GM18519 (cell line): ENCODE measurements around the gene PRKN.

Experiments
- ATAC-seq: cut with Tn5 transposase; IDR thresholded peaks from one replicate; pipeline ENCODE4 v1.9.1; 2021; ENCODE audit warnings: mild to moderate bottlenecking, moderate library complexity; ENCODE audit not compliant: unreplicated experiment, low FRiP score

Gene PRKN

DNA sequence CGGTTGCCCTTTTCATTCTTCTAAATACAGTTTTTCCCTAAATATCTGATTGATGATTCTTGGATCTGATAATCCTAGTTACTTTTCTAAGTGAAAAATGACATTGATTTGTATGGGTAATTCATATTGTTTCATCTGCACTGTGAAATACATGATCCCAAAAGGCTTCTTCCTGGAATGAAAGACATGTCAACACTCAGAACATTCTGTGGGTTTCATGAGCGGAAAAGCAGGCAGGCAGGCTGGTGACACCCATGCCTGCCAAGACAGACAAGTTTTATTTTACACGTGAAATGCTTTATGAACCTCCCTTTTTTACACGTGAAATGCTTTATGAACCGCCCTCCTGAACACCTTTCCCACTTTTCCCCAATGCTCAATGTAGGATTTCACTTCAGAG is 105.0 kb downstream of the PRKN start:
- ATAC-seq = no peak

DNA sequence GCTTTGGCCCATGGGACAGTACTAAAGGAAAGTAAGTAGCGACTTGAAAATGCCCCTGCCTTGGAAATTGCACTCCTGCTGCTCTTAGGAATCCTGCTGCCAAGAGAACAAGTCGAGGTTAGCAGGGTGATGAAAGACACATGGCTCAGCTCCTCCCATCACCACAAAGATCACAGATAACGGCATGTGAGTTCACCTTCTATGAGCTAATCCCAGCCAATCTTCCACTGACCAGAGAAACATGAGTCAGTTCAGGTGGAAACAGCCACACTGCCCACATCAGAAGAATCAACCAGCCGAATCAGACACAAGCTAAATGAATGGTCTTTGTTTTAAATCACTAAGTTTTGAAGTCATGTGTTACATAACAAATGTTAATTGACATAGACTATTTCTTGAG is 106.3 kb downstream of the PRKN start:
- ATAC-seq = no peak

DNA sequence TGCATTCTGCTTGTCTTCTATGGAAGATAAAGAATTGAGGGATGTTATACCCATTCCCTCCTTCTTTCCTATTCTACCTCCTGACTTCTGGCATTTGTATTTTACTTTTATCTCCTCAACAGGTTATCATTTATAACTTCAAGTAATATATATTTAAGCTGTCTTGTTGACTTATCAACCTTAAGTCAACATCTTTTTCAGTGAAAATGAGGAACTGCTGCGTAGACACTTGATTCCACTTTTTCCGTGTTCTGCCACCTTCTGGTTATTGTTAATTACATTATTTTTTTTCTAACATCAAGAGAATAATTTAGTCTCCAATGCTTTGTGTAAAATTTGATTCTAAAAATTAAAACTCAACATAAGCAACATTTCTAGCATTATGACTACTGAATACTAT is 107.5 kb downstream of the PRKN start:
- ATAC-seq = no peak

DNA sequence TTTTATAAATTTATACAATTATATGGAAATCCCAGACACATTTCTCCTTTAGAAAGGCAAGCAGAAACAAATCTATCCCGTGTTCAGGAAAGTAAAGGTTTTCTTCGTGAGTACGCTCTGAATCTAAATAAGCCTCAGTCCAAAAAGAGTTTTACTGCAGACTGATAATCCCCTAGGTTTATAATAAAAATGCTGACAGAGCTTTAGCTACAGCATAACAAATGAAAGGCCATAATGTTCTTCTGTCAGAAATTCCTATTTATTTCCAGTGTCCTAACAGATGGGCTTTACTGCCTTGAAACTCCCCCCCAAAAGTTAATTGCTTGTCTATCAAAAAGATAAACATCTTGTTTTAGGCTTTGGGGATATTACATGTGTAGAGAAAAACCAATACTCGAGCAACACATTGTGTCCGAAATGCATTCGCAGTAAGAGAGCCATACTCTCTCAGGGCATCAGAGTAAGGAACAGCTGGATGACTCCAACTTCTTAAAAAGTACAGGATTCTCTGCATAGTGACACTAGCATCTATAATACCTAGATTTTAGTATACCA is 109.0 kb downstream of the PRKN start:
- no peak for ATAC-seq

DNA sequence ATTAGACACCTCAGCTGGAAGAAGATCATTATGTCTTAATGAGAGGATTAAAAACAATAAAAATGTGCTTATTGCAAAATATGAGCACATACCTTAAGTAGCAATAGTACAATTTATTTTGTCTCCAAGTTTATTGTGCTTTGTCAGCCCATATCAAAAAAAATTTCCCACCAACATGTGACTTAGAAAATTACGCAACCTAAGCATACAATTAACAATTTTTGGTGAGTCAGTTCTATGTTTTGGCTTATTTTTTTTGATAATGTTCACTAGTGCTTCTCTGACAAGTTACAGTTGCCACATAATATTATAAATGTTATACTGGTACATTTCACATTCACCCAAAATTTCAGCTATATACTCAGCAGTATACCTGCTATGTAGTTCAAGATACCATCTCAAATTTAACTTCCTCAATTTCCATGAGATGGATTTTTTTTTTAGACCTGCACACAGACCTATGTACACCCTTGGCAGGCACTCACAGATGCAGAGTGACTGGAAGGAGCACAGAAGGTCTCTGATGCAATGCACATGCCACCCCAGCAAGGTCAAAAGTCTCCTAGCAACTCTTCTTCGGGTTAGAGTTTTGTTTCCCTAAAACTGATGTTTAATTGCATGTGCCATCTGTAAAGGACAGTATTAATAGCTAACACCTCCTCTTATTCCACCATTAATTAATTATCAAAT is 112.4 kb downstream of the PRKN start:
- ATAC-seq = no peak

DNA sequence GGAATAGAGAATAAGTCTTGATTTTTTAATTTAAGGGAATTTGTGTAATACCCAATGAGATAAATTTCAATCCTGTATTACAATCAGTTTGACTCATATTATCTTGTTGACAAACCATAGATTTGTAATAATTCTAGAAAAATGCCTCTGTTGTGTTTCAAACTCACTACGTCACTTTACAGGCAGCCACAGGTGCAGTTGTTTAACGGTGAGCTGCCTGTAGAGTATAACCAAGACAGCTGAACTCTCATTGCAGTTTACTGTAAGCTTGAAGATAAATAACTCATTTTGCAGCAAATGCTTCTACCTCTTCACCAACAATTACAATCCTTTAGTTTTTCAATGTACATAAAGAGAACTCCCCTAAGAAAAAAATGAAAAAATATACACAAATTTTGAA is 114.3 kb downstream of the PRKN start:
- ATAC-seq = no peak

DNA sequence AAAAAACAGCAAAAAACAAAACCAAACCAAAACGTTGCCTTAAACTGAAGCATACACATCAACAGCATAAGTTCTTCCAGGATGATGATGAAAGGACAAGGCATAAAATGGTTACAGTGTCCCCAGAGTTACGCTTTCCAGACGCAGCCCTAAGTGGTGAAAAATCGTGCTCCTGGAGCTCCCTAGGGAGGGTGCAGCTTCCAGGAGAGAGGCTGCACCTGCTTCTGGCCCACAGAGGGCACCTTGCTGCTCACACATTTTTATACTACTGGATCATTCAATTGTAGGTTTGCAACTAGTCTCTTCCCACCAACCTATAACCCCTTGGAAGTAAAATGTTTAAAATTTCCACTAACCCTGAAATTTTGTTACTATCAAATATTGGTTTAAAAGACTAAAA is 115.0 kb downstream of the PRKN start:
- ATAC-seq = no peak

DNA sequence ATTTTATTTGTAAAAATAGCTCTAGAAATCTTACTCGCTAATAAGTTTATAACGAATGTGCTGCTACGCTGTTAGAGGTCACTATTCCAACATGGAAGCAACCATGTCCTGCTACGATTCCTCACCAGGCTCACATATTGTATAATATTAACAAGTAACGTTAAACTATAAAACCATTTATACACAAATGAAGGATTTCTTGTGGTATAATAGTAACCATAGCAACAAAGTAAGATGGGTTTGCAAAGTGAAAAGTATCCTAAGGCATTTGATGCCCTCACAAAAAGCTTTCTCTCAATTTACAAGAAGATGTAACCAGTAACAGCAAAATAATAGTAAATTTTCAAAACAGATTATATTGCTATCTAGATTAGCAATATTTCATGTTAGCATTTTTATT is 117.2 kb downstream of the PRKN start:
- no peak for ATAC-seq

DNA sequence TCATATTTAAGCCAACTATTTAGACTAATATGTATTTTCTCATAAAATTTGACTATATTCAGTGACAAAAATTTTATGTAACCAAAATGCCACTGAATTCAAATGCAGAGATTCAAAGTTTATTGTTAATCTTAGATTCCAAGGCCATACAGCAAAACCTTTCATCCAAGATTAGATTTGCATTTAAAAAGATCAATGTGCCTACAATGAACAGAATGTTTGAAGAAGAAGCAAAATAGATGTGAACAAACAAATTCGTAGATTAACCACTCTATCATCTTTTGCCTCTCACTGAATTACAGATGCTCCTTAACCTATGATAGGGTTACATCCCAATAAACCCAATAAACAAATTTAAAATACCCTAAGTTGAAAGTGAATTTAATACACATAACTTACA is 121.7 kb downstream of the PRKN start:
- ATAC-seq = no peak

DNA sequence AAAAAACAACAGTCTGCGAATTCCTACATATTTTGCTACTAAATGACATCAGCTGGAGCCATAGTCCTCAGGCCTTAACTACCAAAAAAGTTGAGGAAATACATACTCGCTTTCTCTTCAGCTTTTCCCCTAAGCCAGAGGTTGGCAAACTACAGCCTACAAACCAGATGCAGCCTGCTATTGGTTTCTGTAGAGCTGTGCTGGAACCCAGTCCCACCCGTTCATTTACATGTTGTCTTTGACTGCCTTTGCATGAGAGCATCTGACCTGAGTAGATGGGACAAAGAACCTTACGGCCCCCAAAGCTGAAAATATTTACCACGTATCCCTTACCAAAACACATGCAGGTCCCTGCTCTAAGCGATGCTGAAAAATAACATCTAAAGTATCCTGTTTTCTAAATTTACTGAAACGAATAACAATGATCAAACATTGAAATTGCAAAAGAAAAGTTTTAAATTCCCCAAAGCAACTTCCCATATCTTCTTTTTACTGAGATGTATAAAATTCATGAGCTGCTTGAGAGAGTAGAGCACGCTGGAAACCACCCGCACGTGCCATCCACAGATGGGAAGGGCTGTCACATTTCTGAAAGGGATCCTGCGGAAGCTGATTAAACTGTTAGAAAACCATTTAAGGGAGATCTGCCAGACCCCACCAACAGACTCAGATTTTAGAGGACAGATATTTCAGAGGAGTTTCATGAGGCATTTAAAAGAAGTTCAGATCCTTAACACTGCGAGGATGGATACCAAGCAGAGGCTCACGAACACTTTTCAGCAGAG is 124.1 kb downstream of the PRKN start:
- no peak for ATAC-seq

DNA sequence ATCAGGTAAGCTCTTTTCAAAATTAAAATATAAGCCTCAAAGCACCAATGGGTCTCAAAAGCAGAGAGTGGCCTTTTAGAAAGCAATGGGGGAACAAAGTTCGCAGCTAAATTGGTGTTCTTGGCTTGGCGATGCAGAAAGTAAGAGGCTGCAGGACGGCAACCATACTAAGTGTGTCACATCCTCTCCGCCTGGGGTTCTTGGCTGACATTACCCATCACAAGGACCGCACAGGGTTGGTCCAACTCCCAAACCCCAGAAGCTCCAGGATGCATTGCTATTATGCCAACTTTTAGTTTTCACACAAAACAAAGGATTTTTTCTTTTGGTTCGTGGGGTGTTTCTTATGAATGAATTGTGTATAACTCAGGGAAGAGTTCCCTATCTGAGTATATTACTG is 124.8 kb downstream of the PRKN start:
- ATAC-seq = no peak

DNA sequence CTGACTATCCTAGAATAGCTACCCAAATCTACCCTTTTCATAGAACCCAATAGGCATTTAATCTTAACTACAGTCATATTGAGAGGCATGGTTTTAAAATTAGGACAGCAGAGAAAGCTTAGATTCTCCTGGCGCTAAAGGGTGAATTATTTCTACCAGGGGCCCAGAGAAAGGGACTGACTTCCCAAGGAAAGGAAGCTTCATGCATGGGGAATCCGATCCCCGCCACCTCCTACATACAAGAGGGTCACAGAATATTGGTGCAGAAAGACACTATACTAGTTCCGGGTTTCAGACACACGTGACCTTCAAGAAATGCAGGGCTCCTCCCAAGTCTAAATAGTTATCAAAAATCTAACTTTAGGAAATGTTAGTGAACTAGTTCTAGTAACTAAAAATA is 130.9 kb downstream of the PRKN start:
- ATAC-seq = no peak

DNA sequence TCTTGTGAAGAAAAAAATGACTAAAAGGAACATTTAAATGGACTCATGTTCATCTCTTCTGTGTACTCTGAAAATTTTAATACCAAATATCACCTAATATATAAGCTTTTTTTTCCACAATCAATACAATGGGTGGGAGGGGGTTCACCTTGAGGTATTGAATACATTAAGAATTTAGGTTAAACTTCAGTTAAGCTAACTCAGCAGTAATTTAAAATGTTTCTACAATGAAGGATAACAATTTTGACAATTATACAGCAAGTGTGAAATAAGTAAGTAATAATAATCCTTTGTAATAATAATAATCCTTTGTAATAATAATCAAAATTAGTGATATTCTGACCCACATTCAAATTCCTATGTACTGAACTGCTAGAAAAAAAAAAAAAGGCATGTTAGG is 136.0 kb downstream of the PRKN start:
- no peak for ATAC-seq

DNA sequence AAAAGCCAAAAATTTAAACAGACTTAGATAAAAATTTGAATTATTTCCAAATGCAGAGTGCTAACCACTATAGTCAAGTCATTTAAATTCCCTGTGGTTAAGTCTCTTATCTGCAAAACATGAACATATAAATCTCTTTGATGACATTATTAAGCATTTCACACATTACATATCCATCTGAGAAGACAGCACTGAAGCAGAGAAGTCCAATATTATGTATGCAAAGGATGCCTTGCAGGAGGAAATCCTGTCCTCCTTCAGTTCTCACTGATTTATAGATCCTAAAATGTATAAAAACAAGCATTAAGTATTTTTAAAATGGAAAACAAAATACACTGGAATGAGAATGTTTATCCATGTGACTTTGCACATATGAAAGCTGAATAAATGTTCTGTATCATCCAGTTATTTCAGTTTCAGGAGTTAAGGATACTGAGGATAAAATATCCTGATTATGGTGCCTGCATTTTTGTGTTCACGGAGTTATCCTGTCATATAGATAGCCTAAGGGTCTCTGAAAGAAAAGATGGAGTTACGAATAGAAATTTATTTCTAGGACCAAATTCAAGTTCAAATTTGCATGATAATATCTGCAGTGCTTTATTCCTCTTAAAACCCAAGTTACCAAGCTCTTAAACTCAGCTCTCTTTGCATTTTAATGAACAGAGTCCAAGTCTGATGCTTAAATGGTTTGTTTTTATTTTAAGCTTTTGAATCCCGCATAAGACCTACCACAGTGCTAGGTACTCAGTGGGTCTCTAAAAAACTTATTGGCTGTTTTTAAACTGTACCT is 145.4 kb downstream of the PRKN start:
- ATAC-seq = no peak

DNA sequence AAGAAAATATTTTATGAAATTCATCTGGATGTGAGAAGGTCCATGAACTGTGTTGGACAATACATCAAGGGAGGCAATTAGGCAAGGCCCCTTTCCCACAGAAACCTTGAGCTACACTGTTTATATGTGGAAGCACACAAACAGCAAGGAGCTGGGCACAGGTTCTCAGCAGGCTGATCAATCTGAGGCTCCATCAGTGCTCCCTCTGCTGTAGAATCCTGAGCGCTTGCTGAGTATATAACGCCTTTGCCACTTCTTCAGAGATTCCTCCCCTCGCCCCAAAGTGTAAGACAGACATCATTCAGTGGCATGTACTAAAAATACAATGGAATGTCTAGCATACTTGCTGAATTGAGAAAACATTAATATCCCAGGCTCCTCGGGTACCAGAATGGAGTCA is 146.9 kb downstream of the PRKN start:
- no peak for ATAC-seq

DNA sequence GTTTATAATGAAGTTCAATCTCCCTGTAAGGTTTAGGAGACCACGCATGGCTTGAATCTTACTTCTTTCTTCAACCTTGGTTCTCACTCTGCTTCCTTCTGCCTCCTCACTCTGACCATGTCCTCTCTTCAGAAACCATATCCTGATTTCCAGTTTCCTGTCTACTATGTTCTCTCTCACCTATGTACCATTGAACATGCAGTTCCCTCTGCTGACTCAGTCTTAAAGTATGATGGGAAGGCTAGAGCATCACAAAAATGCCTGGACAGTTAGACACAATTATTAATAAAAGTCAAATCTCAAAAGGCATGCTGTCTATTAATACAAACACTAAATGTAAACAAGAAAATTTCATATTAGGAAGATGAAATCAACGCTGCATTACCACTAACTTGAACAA is 151.6 kb downstream of the PRKN start:
- no peak for ATAC-seq

DNA sequence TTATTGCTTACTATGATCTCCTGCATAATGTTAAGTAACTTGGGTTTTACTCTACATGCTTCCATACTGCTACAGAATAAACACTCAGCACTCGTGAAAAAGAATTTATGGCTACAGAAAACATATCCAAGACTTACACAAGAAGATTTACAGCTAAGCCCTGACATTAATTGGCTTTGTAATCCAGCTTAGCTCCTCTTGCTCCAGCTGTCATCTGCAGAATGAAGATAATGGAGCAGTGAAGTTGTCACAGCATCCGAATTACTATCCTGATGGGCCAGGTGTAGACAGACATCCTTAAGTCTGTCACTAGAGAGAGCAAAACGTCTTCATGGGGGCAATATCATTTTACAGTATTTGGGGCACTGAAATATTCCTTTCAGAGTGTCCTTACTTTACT is 155.3 kb downstream of the PRKN start:
- ATAC-seq = no peak

DNA sequence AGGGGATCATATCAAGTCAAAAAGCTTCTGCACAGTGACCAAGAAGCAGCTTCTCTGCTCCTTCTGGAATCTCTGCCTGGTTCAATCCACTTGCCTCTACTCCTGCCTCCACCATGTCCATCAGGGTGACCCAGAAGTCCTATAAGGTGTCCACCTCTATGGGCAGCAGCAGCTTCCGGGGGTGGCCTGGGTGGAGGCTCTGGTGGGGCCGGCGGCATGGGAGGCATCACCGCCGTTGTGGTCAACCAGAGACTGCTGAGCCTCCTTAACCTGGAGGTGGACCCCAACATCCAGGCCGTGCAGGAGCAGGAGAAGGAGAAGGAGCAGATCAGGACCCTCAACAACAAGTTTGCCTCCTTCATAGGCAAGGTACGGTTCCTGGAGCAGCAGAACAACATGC is 159.3 kb downstream of the PRKN start:
- no peak for ATAC-seq

DNA sequence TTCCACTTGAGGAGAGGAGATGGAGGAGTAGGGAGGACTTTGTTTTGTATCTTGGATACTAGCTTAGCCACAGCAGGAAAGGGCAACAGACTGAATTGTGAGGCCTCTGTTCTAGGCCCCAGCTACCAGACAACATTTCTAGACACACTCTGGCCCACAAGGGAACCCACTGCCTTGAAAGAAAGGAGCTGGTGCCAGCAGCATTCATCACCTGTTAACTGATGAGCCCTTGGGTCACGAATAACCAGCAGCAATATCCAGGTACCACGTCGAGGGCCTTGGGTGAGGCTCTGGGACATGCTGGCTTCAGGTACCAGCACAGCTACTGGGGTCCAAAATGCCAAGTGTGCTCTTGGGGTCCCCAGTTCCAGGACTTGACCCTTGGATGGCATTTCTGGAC is 165.5 kb downstream of the PRKN start:
- ATAC-seq = no peak

DNA sequence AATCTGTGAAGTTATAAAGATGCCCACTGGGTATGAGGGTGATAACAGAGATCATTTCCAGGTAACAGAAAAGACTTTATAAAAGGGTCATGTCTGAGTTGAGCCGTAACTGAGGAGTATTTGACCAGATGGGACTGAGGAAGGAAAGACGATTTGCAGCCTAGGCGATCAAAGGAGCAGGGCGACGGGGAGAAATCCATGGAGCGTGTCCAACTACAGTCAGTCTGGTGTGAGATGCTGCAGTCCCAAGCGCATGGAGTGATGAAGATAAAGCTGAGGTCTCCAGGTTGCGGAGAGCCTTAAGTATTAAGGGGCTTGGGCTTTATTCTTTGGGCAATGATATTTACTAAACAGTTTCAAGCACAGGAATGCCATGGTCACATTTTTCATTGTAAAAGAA is 166.7 kb downstream of the PRKN start:
- no peak for ATAC-seq

DNA sequence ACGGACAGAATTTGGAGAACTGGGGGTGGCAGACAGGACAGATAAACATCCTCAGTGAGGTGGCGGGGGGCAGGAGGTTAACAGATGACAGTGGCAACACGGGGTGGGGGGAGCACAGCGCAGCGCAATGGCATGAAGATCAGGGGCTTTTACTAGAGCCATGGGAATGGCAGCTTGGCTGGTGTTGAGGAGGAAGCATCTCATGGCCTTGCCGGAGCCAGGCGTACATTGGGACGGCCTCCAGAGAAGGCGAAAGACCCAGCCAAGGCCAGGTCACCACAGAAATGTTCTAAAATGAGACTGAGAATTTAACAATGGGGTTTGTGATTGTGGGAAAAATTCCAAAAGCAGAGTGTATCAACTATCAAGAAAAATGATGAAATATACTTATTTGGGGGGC is 173.0 kb downstream of the PRKN start:
- no peak for ATAC-seq
